ENCODE measurements around the gene COL5A1. TPM values are rescaled to one million over a fixed set of nuclear protein-coding genes. Genes with fewer than 3 reads are reported as not detected.

COL5A1 gene
- total RNA-seq, 2 donors from 2014 or later = 10.9 to 22.0 TPM

DNA sequence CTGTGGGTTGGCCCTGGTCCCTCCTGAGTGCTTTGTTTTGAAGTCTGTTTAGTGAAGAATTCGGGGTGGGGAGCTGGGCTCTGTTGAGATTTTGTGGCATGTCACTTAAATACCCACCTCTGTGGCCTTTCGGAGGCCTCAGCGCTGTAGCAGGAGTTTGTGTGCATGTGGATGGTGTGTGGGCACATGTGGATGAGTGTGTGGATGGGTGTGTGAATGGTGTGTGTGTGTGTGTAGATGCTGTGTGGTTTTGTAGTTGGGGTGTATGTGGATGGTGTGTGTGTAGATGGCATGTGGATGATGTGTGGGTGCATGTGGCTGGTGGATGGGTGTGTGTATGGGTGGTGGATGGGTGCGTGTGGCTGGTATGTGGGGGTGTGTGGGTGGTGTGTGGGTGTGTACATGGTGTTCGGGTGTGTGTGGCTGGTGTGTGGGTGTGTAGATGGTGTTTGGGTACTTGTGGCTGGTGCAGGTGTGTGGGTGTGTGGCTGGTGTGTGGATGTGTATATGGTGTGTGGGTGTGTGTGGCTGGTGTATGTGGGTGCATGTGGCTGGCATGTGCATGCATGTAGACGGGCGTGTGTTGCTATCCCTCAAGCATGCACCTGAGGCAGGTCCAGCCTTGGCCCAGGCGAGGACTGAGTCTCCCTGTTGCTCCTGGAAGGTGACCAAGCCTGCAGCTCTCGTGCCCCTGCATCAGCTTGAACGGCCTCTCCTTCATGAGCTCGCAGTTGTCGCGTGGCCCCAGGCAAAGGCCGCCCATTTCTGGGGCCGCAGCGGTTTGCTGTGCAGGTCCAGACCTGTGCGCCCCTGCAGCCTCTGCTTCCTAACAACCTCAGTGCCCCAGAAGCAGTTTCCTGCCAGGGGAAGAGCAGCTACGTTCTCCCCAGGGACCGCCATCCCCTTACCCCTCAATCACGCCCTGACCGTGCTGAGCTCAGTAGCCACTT is 185.0 kb downstream of the COL5A1 start:
- TF ChIP-seq, protein P1, sequence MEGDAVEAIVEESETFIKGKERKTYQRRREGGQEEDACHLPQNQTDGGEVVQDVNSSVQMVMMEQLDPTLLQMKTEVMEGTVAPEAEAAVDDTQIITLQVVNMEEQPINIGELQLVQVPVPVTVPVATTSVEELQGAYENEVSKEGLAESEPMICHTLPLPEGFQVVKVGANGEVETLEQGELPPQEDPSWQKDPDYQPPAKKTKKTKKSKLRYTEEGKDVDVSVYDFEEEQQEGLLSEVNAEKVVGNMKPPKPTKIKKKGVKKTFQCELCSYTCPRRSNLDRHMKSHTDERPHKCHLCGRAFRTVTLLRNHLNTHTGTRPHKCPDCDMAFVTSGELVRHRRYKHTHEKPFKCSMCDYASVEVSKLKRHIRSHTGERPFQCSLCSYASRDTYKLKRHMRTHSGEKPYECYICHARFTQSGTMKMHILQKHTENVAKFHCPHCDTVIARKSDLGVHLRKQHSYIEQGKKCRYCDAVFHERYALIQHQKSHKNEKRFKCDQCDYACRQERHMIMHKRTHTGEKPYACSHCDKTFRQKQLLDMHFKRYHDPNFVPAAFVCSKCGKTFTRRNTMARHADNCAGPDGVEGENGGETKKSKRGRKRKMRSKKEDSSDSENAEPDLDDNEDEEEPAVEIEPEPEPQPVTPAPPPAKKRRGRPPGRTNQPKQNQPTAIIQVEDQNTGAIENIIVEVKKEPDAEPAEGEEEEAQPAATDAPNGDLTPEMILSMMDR (IDR thresholded peaks at IDR 0.05) = no peak
- H3K9me3 ChIP-seq = no peaks in the 10 kb centered on the region
- DNase-seq (ENCODE audit: low spot score) = no peak
- H3K36me3 ChIP-seq = peaks cover 11% of the 10 kb centered on the region
- no peaks in the 10 kb centered on the region for H3K4me1 ChIP-seq
- H3K4me3 ChIP-seq = no peak overlapping the region
- no peak overlapping the region for H3K27ac ChIP-seq
- no peaks in the 10 kb centered on the region for H3K27me3 ChIP-seq

DNA sequence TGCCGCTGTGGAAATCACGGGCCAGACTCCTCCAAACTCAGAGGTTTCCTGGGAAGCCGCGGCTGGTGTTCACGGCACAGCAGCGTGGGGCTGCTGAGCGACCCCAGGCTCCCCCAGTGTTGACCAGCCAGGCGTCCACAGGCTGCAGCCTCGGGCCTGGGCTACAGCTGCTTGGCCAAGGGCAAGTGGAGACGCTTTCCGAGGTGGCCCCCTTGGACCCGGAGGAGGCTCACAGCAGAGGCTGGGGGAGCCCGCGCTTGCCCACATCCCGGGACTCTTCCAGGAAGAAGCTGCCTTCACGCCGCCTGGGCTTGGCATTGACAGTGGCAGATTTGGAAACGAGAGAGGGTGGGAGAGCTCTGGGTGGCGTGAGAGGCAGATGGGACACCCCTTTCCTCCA is 186.0 kb downstream of the COL5A1 start:
- Histone ChIP-seq H3K27me3 (no peaks in the 10 kb centered on the region), H3K27ac (no peak overlapping the region), H3K4me3 (no peak overlapping the region), H3K9me3 (no peaks in the 10 kb centered on the region), H3K4me1 (no peaks in the 10 kb centered on the region), H3K36me3 (peaks cover 11% of the 10 kb centered on the region)
- no peak for DNase-seq (ENCODE audit: low spot score)
- TF ChIP-seq, protein P1 (IDR thresholded peaks at IDR 0.05) = no peak

DNA sequence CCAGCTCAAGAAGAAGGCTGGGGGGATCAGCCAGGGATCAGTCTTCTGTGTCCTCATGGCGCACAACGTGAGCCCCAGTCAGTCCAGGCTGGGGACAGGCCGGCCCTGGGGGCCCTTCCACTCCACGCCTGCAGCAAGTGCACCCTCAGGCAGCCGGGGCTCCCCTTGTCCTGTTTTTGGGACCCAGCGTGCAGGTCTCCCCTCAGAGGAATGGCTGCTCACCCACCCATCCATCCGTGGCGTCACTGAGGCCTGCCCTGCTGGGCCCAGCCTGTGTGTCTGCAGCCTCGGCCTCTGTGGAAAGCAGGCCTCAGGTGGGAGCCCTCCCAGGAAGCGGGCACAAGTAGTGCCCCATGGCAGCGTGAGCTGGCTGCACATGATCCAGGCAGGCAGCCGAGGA is 186.4 kb downstream of the COL5A1 start:
- Histone ChIP-seq H3K27ac (no peak overlapping the region), H3K9me3 (no peaks in the 10 kb centered on the region), H3K4me3 (no peak overlapping the region), H3K4me1 (no peaks in the 10 kb centered on the region), H3K27me3 (no peaks in the 10 kb centered on the region), H3K36me3 (peaks cover 11% of the 10 kb centered on the region)
- TF ChIP-seq, protein P1 (IDR thresholded peaks at IDR 0.05) = no peak
- no peak for DNase-seq (ENCODE audit: low spot score)

DNA sequence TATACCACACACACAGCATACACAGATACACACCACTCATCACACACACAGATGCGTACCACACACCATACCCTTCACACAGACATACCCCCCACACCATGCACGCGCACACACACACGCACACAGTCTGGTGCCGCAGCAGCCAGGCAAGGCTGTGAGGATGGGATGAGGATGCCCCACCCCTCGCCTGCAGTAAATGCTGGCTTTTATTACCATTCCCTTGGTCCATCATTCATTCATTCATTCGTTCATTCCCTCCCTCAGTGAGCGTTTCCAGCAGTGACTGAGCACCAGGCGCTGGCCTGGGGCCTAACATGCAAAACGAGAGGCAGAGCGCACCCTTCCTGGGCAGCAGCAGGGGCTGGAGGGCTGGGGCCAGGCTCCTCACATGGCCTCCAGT is 187.3 kb downstream of the COL5A1 start:
- H3K36me3 ChIP-seq = peaks cover 11% of the 10 kb centered on the region

DNA sequence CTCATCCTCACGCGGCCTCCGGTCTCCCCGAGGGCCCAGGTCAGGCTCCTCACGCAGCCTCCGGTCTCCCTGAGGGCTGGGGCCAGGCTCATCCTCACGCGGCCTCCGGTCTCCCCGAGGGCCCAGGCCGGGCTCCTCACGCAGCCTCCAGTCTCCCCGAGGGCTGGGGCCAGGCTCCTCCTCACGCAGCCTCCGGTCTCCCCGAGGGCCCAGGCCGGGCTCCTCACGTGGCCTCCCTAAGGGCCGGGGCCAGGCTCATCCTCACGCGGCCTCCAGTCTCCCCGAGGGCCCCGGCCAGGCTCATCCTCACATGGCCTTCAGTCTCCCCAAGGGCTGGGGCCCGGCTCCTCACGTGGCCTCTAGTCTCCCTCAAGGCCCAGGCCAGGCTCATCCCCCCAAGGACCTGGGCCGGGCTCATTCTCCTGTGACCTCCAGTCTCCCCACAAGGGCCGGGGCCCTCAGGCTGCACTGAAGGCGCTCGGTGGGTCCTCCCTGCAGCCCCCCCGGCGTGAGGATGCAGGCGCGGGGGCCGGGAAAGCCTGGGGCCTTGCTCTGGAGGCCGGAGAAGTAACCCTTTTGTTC is 187.8 kb downstream of the COL5A1 start:
- H3K9me3 ChIP-seq = no peaks in the 10 kb centered on the region
- DNase-seq (ENCODE audit: low spot score) = no peak
- H3K27me3 ChIP-seq = no peaks in the 10 kb centered on the region
- no peaks in the 10 kb centered on the region for H3K4me1 ChIP-seq
- no peak overlapping the region for H3K4me3 ChIP-seq
- H3K36me3 ChIP-seq = peaks cover 11% of the 10 kb centered on the region
- H3K27ac ChIP-seq = no peak overlapping the region
- TF ChIP-seq, protein P1 (IDR thresholded peaks at IDR 0.05) = no peak

More for the DNA sequence above, 187.3 kb downstream of the COL5A1 start:
- TF ChIP-seq, protein P1 (IDR thresholded peaks at IDR 0.05) = no peak
- Histone ChIP-seq H3K27ac (no peak overlapping the region), H3K27me3 (no peaks in the 10 kb centered on the region), H3K4me1 (no peaks in the 10 kb centered on the region), H3K4me3 (no peak overlapping the region), H3K9me3 (no peaks in the 10 kb centered on the region)
- no peak for DNase-seq (ENCODE audit: low spot score)

Measured in right atrium auricular region (tissue), 2 donors.